COLO829 (cell line): ENCODE results near the gene BICDL1.
"Not testable (repeated sequence)": the region's sequence is repeated elsewhere in the genome, so short reads cannot be mapped to it uniquely, and the experiment has no call there.

Source experiments
- DNase-seq: peaks from one replicate; pipeline ENCODE4 v3.0.0; 2012; ENCODE audit warnings: low spot score

Gene BICDL1

DNA sequence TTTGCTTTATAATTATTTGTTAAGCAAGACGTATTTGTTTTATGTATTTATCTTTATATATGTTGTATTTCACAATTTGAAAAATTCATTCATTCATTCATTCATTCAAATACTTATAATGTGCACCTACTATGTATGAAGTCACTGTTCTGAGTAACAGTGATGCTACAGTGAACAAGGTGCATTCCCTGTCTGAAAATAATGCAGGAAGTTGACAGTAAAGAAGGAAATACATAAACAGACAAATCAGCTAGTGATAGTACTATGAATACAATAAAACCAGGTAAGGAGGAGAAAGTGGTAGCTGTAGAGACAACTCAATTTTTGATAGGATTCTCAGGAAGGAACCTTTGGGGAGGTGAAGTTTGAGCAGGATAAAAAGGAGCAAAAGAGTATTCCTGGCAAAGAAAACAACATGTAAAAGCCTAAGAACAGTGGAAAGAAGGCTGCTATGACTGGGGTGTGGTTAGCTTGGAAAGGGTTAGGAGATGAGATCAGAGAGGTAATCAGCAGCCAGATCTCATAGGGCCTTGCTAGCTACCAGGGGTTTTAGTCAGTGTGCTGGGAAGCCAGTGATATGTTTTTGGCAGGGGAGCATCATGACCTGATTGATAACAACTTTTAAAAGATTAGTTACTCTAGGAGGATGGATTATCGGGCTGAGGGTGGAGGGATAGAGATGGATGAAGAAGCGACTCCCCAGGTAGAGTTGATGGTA is 17.4 kb downstream of the BICDL1 start:
- no peak for DNase-seq

DNA sequence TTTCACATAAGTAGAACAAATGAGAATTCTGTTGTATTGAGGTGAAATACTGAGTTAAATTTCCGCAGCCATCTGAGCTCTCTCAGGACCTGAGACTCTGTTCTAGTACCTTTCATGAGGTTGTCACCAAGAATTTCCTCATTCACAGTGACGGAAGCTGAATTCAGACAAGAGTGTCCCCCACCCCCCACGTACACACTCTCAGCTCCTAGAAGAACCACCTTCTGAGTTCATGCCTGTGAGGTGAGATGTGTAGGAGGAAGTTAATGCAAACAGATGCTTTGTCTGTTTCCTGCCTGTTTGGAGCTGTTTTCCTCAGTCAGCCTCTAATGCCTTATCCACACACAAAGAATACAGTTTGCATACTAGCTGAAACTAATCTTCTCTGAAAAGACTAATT is 18.2 kb downstream of the BICDL1 start:
- DNase-seq = no peak

DNA sequence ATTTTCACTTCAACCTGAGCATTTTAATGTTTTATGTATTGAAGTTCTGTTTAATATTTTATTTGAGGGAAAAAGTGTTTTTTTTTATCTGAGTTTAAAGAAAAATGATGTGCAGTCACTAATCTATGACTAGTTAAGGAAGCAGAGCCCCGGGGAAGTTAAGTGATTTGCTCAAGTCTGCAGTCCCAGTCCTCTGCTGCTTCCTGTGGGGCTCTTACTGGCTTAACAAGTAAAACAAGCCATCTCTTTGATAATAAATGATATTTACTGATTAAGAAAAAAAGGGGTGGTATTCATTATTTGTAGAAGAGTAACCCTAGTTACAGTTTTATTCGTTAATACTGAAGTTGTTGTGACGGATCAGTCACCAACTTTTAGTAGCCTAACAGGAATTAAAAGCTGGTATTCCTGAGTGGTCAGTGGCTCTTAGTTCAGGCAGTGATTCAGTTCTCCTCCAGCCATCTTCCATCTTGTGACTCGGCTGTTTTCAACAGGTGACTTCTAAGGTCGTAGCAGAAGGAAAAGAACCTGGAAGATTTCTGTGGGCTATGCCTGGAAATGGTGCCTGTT is 21.7 kb downstream of the BICDL1 start:
- DNase-seq = no peak

DNA sequence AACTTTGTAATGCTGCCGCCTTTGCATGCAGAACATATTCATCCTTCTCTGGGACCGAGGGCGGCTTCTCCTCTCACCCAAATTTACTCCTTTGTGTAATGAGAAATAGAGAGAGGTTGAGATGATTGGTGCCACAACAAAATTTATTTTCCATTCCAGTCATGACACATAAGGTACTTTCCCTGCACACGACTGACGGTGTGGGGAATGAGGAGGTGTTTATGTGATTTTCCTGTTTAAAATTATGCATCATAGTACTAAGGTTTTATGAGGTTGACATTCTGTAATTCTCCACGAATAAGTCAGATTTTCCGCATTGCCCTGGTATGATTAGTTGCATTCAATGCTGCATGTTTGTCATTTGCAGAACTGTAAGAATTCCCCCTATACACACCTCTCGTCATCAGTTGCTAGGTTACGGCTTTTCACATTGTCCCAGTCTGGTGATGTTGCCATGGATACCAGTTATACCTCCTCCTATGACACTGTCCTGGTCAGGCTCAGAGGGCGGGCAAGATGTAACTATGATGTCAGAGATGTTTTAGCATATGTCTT is 23.1 kb downstream of the BICDL1 start:
- no peak for DNase-seq

DNA sequence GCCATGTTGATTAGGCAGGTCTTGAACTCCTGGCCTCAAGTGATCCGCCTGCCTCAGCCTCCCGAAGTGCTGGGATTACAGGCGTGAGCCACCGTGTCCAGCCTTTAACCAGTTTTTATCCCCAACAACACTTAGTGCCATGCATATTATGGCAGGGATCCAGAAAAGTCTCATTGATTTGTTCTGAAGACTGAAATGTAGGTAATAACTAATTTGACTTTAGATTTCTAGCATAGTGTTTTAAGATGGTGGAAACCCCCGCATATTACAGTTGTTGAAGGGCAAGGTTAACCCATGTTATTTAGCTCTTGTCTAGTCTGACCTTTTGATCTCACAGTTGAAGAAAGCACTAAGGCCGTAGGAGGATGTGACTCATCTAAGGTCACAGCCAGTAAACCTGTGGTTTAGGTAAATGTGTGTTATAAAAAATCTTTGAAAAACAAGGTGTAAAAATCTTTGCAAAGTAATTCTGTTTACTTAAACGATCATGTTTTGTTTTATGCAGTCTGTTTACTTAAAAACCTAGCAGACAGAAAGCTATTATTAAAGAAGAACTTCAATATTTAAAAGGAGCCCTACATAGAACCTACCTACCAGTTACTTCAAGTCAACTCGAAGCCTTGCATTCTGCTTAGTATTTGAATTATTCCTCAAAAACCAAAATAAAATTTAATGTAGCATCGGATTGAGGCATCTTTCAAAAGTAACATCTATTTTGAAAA is 24.8 kb downstream of the BICDL1 start:
- DNase-seq = no peak

DNA sequence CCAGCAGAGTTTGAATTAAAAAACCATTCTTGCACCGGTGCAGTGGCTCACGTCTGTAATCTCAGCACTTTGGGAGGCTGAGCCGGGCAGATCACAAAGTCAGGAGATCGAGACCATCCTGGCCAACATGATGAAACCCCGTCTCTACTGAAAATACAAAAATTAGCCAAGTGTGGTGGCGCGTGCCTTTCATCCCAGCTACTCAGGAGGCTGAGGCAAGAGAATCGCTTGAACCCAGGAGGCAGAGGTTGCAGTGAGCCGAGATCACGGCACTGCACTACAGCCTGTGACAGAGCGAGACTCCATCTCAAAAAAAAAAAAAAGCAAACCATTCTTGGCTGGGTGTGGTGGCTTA is 25.3 kb downstream of the BICDL1 start:
- DNase-seq = not testable (repeated sequence)

DNA sequence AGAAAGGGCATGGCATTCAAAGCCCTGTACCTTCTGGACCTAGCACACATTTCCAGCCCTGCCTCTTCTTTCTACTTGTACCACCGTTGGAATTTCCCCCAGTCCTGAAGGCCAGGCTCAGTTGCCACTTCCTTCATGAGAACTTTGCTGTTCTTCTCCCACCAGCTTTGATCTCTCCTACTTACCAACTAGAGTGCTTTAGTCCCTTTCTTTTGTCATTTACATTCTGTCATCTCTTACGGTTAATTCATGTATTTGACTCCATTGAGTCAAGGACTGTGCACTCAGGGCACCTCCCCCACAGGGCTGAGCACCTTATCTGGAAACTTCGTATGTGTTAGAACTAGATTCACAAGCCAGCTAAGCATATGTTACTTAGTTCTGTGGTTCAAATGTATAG is 26.3 kb downstream of the BICDL1 start:
- no peak for DNase-seq

DNA sequence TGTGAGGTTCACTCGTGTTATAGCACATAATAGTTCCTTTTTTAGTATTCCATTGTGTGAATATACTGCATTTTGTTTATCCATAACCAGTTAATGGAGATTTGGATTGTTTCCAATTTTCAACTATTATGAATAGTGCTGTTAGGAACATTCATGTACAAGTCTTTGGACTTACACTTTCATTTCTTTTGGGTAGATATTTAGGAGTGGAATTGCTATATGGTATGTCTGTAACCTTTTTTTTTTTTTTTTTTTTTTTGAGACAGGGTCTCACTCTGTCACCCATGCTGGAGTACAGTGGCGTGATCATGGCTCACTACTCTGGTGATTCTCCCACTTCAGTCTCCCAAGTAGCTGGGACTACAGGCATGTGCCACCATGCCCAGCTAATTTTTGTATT is 27.2 kb downstream of the BICDL1 start:
- DNase-seq = not testable (repeated sequence)

DNA sequence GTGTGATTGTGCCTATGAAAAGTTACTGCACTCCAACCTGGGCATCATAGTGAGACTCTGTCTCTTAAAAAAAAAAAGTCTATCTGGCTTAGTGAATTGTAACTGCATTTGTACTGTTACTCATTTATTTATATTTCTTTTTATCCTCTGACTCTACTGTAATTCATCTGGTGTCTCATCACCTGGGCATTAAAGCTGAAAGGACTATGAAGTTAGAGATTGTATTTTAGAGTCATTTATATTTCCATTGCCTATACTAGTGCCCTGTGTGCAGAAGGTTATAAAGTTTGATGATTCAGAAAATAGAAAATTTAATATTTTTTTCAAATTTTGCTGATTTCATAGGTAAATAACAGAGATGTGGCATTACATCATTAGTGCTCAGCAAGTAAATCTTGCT is 30.2 kb downstream of the BICDL1 start:
- DNase-seq = no peak

DNA sequence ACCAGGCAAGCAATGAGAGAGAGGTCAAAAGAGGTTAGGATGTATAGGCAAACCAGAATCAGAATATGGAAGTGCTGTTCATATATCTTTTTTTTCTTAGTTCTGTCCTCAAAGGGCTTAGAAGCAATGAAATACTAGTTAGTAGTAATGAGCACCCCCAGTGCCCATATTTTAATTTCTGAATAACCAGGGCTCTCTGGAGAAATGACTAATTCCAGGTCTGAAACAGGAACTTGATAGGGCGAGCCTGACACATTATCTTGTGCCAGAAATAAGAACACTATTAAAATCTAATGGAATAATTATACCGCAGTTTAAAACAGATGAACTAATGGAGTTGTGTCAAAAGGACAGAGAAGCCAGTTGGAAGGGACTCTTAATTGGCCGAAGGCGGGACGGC is 30.9 kb downstream of the BICDL1 start:
- no peak for DNase-seq

DNA sequence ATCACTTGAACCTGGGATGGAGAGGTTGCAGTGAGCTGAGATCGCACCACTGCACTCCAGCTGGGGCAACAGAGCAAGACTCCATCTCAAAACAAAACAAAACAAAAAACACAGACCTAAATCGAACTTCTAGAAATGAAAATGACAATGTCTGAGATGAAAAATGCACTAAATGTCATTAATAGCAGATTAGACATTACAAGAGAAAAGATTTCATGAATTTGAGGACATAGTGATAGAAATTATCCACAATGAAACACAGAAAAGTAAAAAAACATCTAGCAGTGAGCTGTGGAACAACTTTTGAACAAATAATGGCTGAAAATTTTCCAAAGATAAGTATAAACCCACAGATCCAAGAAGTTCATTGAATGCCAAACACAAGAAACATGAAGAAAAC is 35.2 kb downstream of the BICDL1 start:
- DNase-seq = no peak

DNA sequence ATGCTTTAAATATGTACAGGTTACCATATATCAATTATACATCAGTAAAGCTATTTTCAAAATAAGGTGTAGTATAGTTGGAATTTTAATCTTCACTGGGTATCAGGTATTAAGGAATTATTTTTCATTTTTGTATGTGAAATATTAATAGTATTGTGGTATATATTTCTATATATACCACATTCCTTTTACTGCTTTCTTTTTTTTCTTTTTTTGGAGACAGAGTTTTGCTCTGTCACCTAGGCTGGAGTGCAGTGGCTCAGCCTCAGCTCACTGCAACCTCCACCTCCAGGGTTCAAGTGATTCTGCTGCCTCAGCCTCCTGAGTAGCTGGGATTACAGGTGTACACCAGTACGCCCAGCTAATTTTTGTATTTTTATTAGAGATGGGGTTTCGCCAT is 36.6 kb downstream of the BICDL1 start:
- DNase-seq = no peak

DNA sequence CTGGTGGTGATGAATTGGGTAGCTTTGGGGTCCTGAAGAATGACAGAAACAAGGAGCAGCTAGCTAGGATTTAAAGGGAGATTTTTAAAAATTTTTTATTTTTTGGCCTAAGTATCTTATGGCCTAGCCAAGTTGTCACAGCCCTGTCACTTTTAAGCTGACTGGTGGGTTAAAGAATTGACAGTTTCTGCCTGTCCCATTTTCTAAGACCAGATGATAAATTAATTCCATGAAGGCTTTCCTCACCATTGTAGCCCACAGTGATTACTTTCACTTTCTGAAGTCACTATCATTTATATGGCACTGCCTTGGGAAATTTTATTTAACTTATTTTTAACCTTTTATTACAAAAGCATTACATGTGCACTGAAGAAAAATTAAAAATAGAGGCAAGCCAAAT is 43.2 kb downstream of the BICDL1 start:
- DNase-seq = no peak

DNA sequence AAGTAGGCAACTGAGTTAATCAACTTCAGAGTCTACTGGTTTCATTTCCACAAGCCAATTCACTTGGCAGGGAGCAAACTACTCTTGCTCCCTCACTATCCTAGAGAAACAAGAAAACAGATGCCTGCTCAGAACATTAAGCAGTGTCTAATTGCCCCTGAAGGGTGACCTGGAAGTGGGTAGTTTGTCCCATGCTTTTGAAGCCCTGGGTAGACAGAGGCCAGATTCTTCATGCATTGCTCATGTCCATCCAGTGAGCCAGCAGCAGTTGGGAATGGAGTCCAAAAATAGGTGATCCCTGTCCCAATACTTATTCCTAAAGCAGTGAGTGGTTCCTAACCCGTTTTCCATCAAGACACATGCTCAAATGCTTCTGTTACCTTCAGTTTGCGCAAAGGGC is 48.8 kb downstream of the BICDL1 start:
- no peak for DNase-seq

DNA sequence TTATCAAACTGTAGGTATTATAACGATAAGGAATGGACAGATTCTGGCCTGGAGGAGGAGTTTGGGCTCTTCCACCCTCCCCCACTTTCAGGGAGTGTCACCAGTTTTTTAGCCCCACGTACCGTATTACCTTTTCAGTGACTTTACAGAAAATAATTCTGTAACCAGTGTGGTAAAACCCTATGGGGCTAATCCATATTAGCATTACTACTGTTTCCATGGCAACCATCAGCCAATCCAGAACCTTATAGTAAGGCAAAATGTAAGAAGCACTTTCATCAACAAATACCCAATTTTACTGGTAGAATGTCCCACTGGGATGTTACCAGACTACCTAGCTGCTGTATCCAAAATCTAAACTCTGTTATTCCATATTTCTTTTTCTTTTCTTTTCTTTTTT is 50.7 kb downstream of the BICDL1 start:
- no peak for DNase-seq

DNA sequence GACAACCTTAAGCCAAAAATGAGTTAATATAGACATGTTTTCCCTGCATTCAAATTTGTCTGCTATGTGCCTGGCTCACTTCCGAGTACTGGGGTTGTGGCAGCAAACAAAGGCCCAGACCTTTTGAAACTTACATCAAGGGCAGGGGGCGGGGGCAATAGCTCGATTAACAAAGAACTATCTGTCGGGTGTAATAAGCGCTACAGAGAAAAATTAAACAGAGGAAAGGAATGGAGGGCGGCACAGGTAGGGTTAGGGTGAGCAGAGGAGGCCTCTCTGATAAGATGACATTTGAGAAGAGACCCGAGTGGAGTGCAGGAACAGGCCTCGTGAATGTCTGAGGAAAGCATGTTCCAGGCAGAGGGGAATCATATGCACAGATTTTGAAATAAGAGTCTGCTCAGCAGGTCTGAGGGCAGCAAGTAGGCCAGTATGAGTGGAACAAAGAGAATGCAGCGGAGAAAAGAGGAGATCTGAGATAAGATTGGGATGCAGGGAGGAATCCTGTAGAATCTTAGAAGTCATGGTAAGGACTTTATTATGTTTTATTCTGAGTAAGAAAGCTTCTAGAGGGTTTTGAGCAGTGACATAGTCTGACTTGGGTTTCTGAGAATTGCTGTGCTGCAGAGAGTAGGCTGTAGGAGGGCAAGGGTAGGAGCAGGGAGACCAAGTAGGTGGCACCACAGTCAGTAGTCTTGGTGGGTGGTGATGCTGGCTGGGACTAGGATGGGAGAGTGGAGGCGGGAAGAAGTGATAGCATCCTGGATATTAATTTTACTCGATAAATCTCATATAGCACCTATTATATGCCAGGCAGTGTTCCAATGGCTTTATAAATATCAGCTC is 52.6 kb downstream of the BICDL1 start:
- peak; percentile 63 for DNase-seq

DNA sequence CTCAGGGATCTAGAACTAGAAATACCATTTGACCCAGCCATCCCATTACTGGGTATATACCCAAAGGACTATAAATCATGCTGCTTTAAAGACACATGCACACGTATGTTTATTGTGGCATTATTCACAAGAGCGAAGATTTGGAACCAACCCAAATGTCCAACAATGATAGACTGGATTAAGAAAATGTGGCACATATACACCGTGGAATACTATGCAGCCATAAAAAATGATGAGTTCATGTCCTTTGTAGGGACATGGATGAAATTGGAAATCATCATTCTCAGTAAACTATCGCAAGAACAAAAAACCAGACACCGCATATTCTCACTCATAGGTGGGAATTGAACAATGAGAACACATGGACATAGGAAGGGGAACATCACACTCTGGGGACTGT is 56.3 kb downstream of the BICDL1 start:
- DNase-seq = not testable (repeated sequence)

DNA sequence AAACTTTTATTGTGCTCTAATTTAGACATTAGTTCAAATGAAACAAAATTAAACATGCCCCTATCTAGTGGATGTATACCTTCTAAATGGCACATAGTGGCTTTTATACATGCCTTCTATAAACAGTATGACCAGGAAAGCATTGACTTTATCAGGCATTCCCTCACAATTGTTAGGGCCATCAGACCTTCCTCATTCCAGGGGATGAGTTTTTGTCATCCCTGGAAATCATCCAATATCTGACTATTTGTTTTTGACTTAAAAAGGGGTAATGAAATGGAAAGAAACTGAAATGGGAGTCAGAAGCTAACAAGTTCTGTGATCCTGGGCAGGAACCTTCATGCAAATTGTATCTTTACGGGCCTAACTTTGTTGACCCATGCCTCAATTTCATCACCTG is 58.0 kb downstream of the BICDL1 start:
- DNase-seq = no peak

DNA sequence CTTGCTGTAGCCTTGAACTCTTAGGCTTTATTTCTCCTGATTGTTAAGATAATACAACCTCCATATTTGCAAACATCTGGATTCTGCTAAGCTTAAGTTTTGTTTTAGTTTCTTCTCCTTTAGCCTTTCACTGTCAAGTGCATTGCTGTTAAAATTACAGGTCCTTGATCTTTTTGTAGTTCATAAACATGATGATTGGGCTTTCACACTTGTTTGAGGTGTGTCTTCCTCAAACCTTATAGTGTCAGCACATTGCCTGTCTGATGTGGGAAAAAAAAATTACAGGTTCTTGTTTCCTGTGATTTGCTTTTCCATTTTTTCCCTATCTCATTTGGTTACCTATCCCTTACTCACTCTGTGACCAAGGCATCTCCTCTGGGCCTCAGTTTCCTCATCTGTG is 59.2 kb downstream of the BICDL1 start:
- DNase-seq = no peak

DNA sequence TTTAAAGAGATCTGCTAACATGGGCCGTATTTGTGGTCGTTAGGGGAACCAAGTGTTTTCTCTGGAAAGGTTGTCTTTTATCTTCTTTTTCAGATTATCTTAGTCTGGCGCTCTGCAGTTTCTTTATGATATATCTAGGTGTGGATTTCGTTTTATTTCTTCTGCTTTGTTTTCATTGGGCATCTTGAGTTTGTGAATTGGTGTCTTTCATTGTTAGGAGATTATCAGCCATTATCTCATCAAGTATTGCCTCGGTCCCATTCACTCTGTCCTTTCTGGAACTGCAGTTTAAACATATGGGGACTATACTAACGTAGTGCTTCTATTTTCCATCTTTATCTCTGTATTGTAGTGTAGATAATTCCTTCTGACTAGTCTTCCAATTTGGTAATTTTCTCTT is 60.4 kb downstream of the BICDL1 start:
- DNase-seq = no peak

DNA sequence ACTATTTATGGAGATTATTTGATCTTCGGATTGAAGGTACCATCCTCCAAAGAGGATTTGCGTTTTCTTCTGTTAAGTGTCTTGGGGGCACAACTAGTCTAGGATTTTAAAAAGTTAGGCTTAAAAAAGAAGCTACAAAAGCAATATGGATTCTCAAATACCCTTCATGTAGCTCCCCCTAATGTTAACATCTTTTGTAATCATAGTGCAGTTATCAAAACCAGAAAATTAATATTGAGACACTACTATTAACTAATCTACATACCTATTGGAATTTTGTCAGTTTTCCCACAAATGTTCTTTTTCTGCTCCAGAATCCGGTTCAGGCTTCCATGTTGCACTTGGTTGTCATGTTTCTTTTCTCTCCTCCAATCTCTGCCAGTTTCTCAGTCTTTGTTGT is 62.5 kb downstream of the BICDL1 start:
- DNase-seq = no peak

DNA sequence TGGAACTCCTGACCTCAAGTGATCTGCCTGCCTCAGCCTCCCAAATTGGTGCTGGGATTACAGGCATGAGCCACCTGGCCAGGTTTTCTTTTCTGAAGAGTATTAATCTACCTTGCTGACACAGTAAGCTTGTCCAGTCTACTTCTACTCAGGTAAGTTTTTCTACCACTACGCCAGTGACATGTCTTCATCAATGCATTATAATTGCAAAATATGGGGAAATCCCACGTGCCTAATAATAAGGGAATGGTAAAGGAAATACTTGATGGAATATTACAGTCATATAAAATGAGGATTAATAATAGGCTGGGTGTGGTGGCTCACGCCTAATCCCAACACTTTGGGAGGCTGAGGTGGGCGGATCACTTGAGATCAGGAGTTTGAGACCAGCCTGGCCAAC is 65.3 kb downstream of the BICDL1 start:
- DNase-seq = no peak
